Ovary (tissue), 9 donors: ENCODE results near the gene DNAH3. TPM values are rescaled to one million over a fixed set of nuclear protein-coding genes. Genes with fewer than 3 reads are reported as not detected.

Experiments used
- DNase-seq, 5 donors: peaks; one replicate each; pipeline ENCODE4 v3.0.0-alpha.2; 2019 to 2020
- H3K27ac ChIP-seq, 2 donors: fragments of 200-600 bp; one replicate each; pipeline versions ENCODE4 v1.5.1 to v1.8.0; 2019 to 2022
- H3K27me3 ChIP-seq: fragments of 200-600 bp; one replicate; pipeline ENCODE4 v1.8.0; 2022
- H3K36me3 ChIP-seq: fragments of 200-600 bp; sonication (generic); one replicate; pipeline ENCODE4 v1.5.1; 2019
- H3K4me1 ChIP-seq: one replicate; pipeline ENCODE4 v1.8.1; 2013; ENCODE audit warnings: mild to moderate bottlenecking, moderate library complexity; ENCODE audit not compliant: insufficient read depth
- H3K4me3 ChIP-seq: fragments of 200-600 bp; sonication (generic); one replicate; pipeline ENCODE4 v1.5.1; 2017
- H3K9me3 ChIP-seq, 2 donors: fragments of 200-600 bp in 1 of 2; sonication (generic) in 1 of 2; one replicate each; pipeline versions ENCODE4 v1.5.1 to v1.8.1; 2013 to 2019; ENCODE audit warnings: mild to moderate bottlenecking in 1 of 2, moderate library complexity in 1 of 2
- EP300 ChIP-seq: sonication (generic); formaldehyde crosslinking; IDR thresholded peaks from one replicate; pipeline ENCODE4 v1.6.1; 2017; ENCODE audit warnings: antibody characterized with exemption
- POLR2A ChIP-seq: fragments of 450-650 bp; IDR thresholded peaks from one replicate; pipeline ENCODE4 v1.6.1; 2017; ENCODE audit warnings: antibody characterized with exemption, mild to moderate bottlenecking, moderate library complexity
- WGBS, 3 donors: extraction: QIAGEN DNeasy Blood & Tissue Kit in 1 of 3; methylation state at CpG; one replicate each; pipeline versions ENCODE4 v1.1.5 to v1.1.7; 2013 to 2017; 5-methylcytosine and 5-hydroxymethylcytosine counted together
- intact Hi-C, 4 donors: fragments of 100-400 bp; cut with DNase I; formaldehyde crosslinking; loops; one replicate each; pipeline versions ENCODE4 v1.11.0 to v1.15.1; 2022 to 2023
- polyA plus RNA-seq, 2 donors: library from polyadenylated mRNA; stranded (reverse); fragments of 200-250 nt in 1 of 2; fragments of 350-450 nt in 1 of 2; fragmentation: Illumina TruSeq in 1 of 2; extraction: RNeasy Lipid Tissue Mini Kit (QIAGEN cat#74804) in 1 of 2; gene quantifications; one replicate each; pipeline ENCODE4 v1.2.3, GENCODE V29; 2013 to 2014
- total RNA-seq, 7 donors: library from RNA; depleted of rRNA in 2 of 7; stranded (reverse); fragments of >200 nt in 2 of 7; fragmentation: NEBNext Ultra II Directional in 3 of 7; extraction: Animal tissue kit (Norgen Biotek cat#: 25700) in 3 of 7; gene quantifications; one replicate each; pipeline versions ENCODE4 v1.1.0 to v1.2.4, GENCODE V29; 2016 to 2023
- TF ChIP-seq, protein P1 (sequence below), 3 donors: fragments of 450-650 bp in 2 of 3; fragments of 200-600 bp in 1 of 3; IDR thresholded peaks; one replicate each; pipeline versions ENCODE4 v1.5.1 to v1.8.0; 2016 to 2022; ENCODE audit warnings: antibody characterized with exemption in 3 of 3, mild to moderate bottlenecking in 1 of 3
- donor health status: DM: no; HTN: no; CAD: no; lungs with moderate emphysema.
- donor health status: DM: no; HTN: no; CAD: no.
- donor health status: Bipolar disorder and iron deficiency.
- donor health status: DM: yes; HTN: yes; CAD: no.
- donor health status: DM: no; HTN: no; CAD: no.
- donor health status: DM: yes; HTN: yes; CAD: no.

DNAH3 gene
- total and polyA plus RNA-seq, 9 donors, result 0.05 to 12.1 (median 0.95) TPM; not detected in 1

DNA sequence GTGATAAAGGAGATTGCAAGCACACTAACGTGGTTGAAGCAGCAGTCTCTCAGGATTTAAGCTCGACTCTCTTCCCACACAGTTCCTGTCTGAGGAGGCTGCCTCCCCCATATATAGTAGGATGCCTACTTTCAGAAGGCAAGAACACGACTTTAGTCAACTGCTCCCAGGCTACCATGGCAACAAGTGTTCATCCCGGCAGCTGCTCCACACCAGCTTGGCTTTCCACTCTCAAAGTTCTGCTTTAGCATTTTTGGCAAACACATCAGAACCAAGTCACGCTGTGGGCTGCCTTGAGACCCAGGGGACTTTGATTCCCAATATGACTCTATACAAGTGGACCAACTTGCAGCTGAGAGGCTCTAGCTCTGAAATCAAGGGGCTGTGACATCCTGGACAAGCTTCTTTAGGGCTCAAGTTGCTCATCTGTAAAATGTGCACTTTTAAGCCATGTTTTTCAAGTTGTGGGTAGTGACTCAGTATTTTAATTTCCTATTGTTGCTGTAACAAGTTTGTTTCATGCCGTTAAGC, 44.2 kb upstream of the DNAH3 start:
- no peaks in the 10 kb centered on the region for H3K9me3 ChIP-seq
- no peak overlapping the region for H3K27ac ChIP-seq
- intact Hi-C loops, result no loop called here
- no peak for DNase-seq
- H3K4me3 ChIP-seq, result no peak overlapping the region
- H3K36me3 ChIP-seq, result no peaks in the 10 kb centered on the region
- WGBS, 3 donors, result 17 to 21% (median 17%) methylated on average over 6 of the region's 6 CpGs
- TF ChIP-seq POLR2A, result no peak
- TF ChIP-seq, protein P1, sequence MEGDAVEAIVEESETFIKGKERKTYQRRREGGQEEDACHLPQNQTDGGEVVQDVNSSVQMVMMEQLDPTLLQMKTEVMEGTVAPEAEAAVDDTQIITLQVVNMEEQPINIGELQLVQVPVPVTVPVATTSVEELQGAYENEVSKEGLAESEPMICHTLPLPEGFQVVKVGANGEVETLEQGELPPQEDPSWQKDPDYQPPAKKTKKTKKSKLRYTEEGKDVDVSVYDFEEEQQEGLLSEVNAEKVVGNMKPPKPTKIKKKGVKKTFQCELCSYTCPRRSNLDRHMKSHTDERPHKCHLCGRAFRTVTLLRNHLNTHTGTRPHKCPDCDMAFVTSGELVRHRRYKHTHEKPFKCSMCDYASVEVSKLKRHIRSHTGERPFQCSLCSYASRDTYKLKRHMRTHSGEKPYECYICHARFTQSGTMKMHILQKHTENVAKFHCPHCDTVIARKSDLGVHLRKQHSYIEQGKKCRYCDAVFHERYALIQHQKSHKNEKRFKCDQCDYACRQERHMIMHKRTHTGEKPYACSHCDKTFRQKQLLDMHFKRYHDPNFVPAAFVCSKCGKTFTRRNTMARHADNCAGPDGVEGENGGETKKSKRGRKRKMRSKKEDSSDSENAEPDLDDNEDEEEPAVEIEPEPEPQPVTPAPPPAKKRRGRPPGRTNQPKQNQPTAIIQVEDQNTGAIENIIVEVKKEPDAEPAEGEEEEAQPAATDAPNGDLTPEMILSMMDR (IDR thresholded peaks at IDR 0.05), result no peak
- TF ChIP-seq EP300, result no peak
- no peaks in the 10 kb centered on the region for H3K4me1 ChIP-seq
- no peaks in the 10 kb centered on the region for H3K27me3 ChIP-seq

DNA sequence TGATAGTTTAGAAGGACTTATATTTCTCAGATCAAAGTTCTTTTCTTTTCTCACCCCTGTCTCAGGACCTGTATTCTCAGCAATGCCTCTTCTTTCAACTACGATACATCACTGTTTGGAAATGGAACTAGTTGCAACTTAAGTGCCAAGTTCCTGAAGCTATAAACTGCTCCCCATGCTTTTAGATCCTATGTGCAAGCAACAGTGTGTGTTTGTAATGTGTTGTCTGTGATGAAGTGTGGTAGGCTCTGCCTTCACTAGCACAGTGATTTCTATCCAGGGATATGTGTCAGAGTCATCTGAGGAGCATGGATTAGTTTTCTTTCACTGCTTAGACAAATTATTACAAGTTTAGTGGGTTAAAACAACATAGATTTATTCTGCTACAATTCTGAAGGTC, 42.3 kb upstream of the DNAH3 start:
- Histone ChIP-seq H3K9me3 (no peaks in the 10 kb centered on the region), H3K36me3 (no peaks in the 10 kb centered on the region), H3K27me3 (no peaks in the 10 kb centered on the region), H3K27ac (no peak overlapping the region), H3K4me1 (peaks cover 2% of the 10 kb centered on the region), H3K4me3 (no peak overlapping the region)
- no peak for DNase-seq
- WGBS, 3 donors, result 42 to 64% (median 64%) methylated on average over 1 of the region's 1 CpG
- TF ChIP-seq, protein P1 (IDR thresholded peaks at IDR 0.05), result no peak
- TF ChIP-seq EP300, result no peak
- no peak for TF ChIP-seq POLR2A
- intact Hi-C loops, result no loop called here

DNA sequence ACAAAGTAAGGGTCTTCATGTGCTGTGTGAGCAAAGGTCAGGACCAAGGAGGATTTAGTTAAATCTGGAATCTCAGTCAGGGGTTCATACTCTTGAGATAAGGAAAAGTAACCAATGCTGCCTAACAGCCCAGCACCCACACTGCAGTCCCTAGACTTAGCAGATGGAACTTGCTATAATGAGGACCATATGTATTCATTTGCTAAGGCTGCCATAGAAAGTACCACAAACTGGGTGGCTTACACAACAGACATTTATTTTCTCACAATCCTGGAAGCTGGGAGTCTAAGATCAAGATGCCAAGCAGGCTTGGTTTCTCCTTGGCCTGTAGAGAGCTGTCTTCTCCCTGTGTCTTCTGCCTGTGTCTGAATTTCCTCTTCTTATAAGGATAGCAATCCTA, 40.0 kb upstream of the DNAH3 start:
- DNase-seq, result no peak
- Histone ChIP-seq H3K27me3 (no peaks in the 10 kb centered on the region), H3K4me1 (peaks cover 2% of the 10 kb centered on the region), H3K4me3 (no peak overlapping the region), H3K9me3 (no peaks in the 10 kb centered on the region), H3K27ac (no peak overlapping the region), H3K36me3 (no peaks in the 10 kb centered on the region)
- TF ChIP-seq POLR2A (no peak), EP300 (no peak)
- TF ChIP-seq, protein P1 (IDR thresholded peaks at IDR 0.05), result no peak
- intact Hi-C loops, result no loop called here

DNA sequence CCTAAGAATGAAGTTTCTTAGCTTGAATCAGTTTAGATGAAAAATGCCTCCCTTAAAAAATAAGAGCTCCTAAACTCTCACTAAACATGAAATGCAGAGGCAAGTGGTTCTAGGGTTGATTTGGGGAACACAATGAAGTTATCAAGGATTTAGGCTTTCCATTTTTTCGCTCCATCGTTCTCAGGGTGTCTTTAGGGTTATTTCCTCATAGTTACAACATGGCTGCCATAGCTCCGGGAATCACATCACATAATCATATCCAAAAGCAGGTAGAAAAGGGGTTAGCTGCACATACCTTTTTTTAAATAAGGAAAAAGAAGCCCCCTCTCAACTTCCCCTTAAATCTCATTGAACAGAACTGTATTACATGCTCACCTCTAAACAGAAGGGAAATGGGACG, 39.4 kb upstream of the DNAH3 start:
- Histone ChIP-seq H3K27me3 (no peaks in the 10 kb centered on the region), H3K36me3 (no peaks in the 10 kb centered on the region), H3K4me1 (peaks cover 2% of the 10 kb centered on the region), H3K4me3 (no peak overlapping the region), H3K27ac (no peak overlapping the region), H3K9me3 (no peaks in the 10 kb centered on the region)
- intact Hi-C loops, result no loop called here
- 94 to 99% (median 94%) methylated on average over 4 of the region's 4 CpGs for WGBS, 3 donors
- TF ChIP-seq POLR2A (no peak), EP300 (no peak)
- TF ChIP-seq, protein P1 (IDR thresholded peaks at IDR 0.05), result no peak
- no peak for DNase-seq
